ENCODE measurements around the gene RAB6B.
A peak's percentile ranks its signal among the peaks of the same experiment; 100 is the strongest.

The RAB6B gene

GRCh38 chr3:133827684-133828083 is 68.0 kb downstream of the RAB6B start:
- no peaks in the 10 kb centered on the region for H3K4me1 ChIP-seq (ENCODE audit: control insufficient read depth, insufficient read depth, low read length)
- H3K4me3 ChIP-seq (ENCODE audit: low read length): no peak overlapping the region
- no peaks in the 10 kb centered on the region for H3K27me3 ChIP-seq (ENCODE audit: control insufficient read depth, insufficient read depth, low read length)
- WGBS (ENCODE audit: insufficient coverage, insufficient read length): no CpG with 5 or more reads among the region's 4 CpGs
- DNase-seq (ENCODE audit: low read depth, low spot score): no peak
- no peaks in the 10 kb centered on the region for H3K36me3 ChIP-seq (ENCODE audit: control insufficient read depth, insufficient read depth, low read length)
- H3K9me3 ChIP-seq (ENCODE audit: control insufficient read depth, insufficient read depth, low read length): no peaks in the 10 kb centered on the region
- no peak overlapping the region for H3K27ac ChIP-seq (ENCODE audit: low read length)

- Histone ChIP-seq H3K4me1 (ENCODE audit: control insufficient read depth, insufficient read depth, low read length) (peaks cover 3% of the 10 kb centered on the region), H3K4me3 (ENCODE audit: low read length) (no peak overlapping the region), H3K9me3 (ENCODE audit: control insufficient read depth, insufficient read depth, low read length) (no peaks in the 10 kb centered on the region), H3K27ac (ENCODE audit: low read length) (no peak overlapping the region), H3K27me3 (ENCODE audit: control insufficient read depth, insufficient read depth, low read length) (no peaks in the 10 kb centered on the region), H3K36me3 (ENCODE audit: control insufficient read depth, insufficient read depth, low read length) (no peaks in the 10 kb centered on the region)
- WGBS (ENCODE audit: insufficient coverage, insufficient read length): no CpG with 5 or more reads among the region's 1 CpG
- DNase-seq (ENCODE audit: low read depth, low spot score): no peak
Observed at GRCh38 chr3:133827136-133827535, 68.5 kb downstream of the RAB6B start.

GRCh38 chr3:133825969-133826727 is 69.5 kb downstream of the RAB6B start:
- H3K27ac ChIP-seq (ENCODE audit: low read length): no peak overlapping the region
- no CpG with 5 or more reads among the region's 12 CpGs for WGBS (ENCODE audit: insufficient coverage, insufficient read length)

GRCh38 chr3:133824961-133825485 is 70.7 kb downstream of the RAB6B start:
- peaks cover 4% of the 10 kb centered on the region for H3K4me1 ChIP-seq (ENCODE audit: control insufficient read depth, insufficient read depth, low read length)
- DNase-seq (ENCODE audit: low read depth, low spot score): no peak
- H3K27me3 ChIP-seq (ENCODE audit: control insufficient read depth, insufficient read depth, low read length): no peaks in the 10 kb centered on the region
- H3K27ac ChIP-seq (ENCODE audit: low read length): no peak overlapping the region
- H3K36me3 ChIP-seq (ENCODE audit: control insufficient read depth, insufficient read depth, low read length): peaks cover 3% of the 10 kb centered on the region; the same call in 1 of the 2 replicates
- no peaks in the 10 kb centered on the region for H3K9me3 ChIP-seq (ENCODE audit: control insufficient read depth, insufficient read depth, low read length)
- H3K4me3 ChIP-seq (ENCODE audit: low read length): no peak overlapping the region
- WGBS (ENCODE audit: insufficient coverage, insufficient read length): no CpG with 5 or more reads among the region's 8 CpGs

More at GRCh38 chr3:133825969-133826727, 69.5 kb downstream of the RAB6B start:
- Histone ChIP-seq H3K27me3 (ENCODE audit: control insufficient read depth, insufficient read depth, low read length) (no peaks in the 10 kb centered on the region), H3K4me3 (ENCODE audit: low read length) (no peak overlapping the region), H3K9me3 (ENCODE audit: control insufficient read depth, insufficient read depth, low read length) (no peaks in the 10 kb centered on the region), H3K36me3 (ENCODE audit: control insufficient read depth, insufficient read depth, low read length) (no peaks in the 10 kb centered on the region), H3K4me1 (ENCODE audit: control insufficient read depth, insufficient read depth, low read length) (peaks cover 4% of the 10 kb centered on the region)
- no peak for DNase-seq (ENCODE audit: low read depth, low spot score)

- H3K27me3 ChIP-seq (ENCODE audit: control insufficient read depth, insufficient read depth, low read length): no peaks in the 10 kb centered on the region
- H3K36me3 ChIP-seq (ENCODE audit: control insufficient read depth, insufficient read depth, low read length): peaks cover 9% of the 10 kb centered on the region; the same call in 1 of the 2 replicates
- H3K9me3 ChIP-seq (ENCODE audit: control insufficient read depth, insufficient read depth, low read length): no peaks in the 10 kb centered on the region
- no CpG with 5 or more reads among the region's 8 CpGs for WGBS (ENCODE audit: insufficient coverage, insufficient read length)
- no peak overlapping the region for H3K27ac ChIP-seq (ENCODE audit: low read length)
- peak; percentile 16 for DNase-seq (ENCODE audit: low read depth, low spot score)
- H3K4me3 ChIP-seq (ENCODE audit: low read length): no peak overlapping the region
- peaks cover 4% of the 10 kb centered on the region for H3K4me1 ChIP-seq (ENCODE audit: control insufficient read depth, insufficient read depth, low read length)
Observed at GRCh38 chr3:133821767-133822638, 73.7 kb downstream of the RAB6B start.

- no CpG with 5 or more reads among the region's 3 CpGs for WGBS (ENCODE audit: insufficient coverage, insufficient read length)
- Histone ChIP-seq H3K27ac (ENCODE audit: low read length) (no peak overlapping the region), H3K4me3 (ENCODE audit: low read length) (no peak overlapping the region), H3K4me1 (ENCODE audit: control insufficient read depth, insufficient read depth, low read length) (peaks cover 4% of the 10 kb centered on the region), H3K27me3 (ENCODE audit: control insufficient read depth, insufficient read depth, low read length) (no peaks in the 10 kb centered on the region), H3K9me3 (ENCODE audit: control insufficient read depth, insufficient read depth, low read length) (no peaks in the 10 kb centered on the region), H3K36me3 (ENCODE audit: control insufficient read depth, insufficient read depth, low read length) (peaks cover 9% of the 10 kb centered on the region; the same call in 1 of the 2 replicates)
- no peak for DNase-seq (ENCODE audit: low read depth, low spot score)
Observed at GRCh38 chr3:133820889-133821675, 74.6 kb downstream of the RAB6B start.

- no peak overlapping the region for H3K27ac ChIP-seq (ENCODE audit: low read length)
- H3K4me1 ChIP-seq (ENCODE audit: control insufficient read depth, insufficient read depth, low read length): peaks cover 4% of the 10 kb centered on the region
- WGBS (ENCODE audit: insufficient coverage, insufficient read length): no CpG with 5 or more reads among the region's 4 CpGs
- peaks cover 10% of the 10 kb centered on the region; the same call in 1 of the 2 replicates for H3K36me3 ChIP-seq (ENCODE audit: control insufficient read depth, insufficient read depth, low read length)
- no peaks in the 10 kb centered on the region for H3K9me3 ChIP-seq (ENCODE audit: control insufficient read depth, insufficient read depth, low read length)
- H3K4me3 ChIP-seq (ENCODE audit: low read length): no peak overlapping the region
- H3K27me3 ChIP-seq (ENCODE audit: control insufficient read depth, insufficient read depth, low read length): no peaks in the 10 kb centered on the region
- DNase-seq (ENCODE audit: low read depth, low spot score): no peak
Observed at GRCh38 chr3:133820129-133820528, 75.6 kb downstream of the RAB6B start.

GRCh38 chr3:133815386-133815785 is 80.3 kb downstream of the RAB6B start:
- Histone ChIP-seq H3K27me3 (ENCODE audit: control insufficient read depth, insufficient read depth, low read length) (no peaks in the 10 kb centered on the region), H3K36me3 (ENCODE audit: control insufficient read depth, insufficient read depth, low read length) (peaks cover 8% of the 10 kb centered on the region; the same call in 1 of the 2 replicates), H3K9me3 (ENCODE audit: control insufficient read depth, insufficient read depth, low read length) (no peaks in the 10 kb centered on the region), H3K27ac (ENCODE audit: low read length) (no peak overlapping the region), H3K4me1 (ENCODE audit: control insufficient read depth, insufficient read depth, low read length) (no peaks in the 10 kb centered on the region), H3K4me3 (ENCODE audit: low read length) (no peak overlapping the region)
- no CpG with 5 or more reads among the region's 2 CpGs for WGBS (ENCODE audit: insufficient coverage, insufficient read length)
- DNase-seq (ENCODE audit: low read depth, low spot score): no peak

GRCh38 chr3:133812872-133813271 is 82.8 kb downstream of the RAB6B start:
- no peaks in the 10 kb centered on the region for H3K27me3 ChIP-seq (ENCODE audit: control insufficient read depth, insufficient read depth, low read length)
- no peak overlapping the region for H3K4me3 ChIP-seq (ENCODE audit: low read length)
- DNase-seq (ENCODE audit: low read depth, low spot score): no peak
- WGBS (ENCODE audit: insufficient coverage, insufficient read length): no CpG with 5 or more reads among the region's 1 CpG
- H3K27ac ChIP-seq (ENCODE audit: low read length): no peak overlapping the region
- no peaks in the 10 kb centered on the region for H3K9me3 ChIP-seq (ENCODE audit: control insufficient read depth, insufficient read depth, low read length)
- no peaks in the 10 kb centered on the region for H3K4me1 ChIP-seq (ENCODE audit: control insufficient read depth, insufficient read depth, low read length)
- H3K36me3 ChIP-seq (ENCODE audit: control insufficient read depth, insufficient read depth, low read length): peaks cover 2% of the 10 kb centered on the region; the same call in 1 of the 2 replicates

All from iPS DF 6.9 (cell line).